Neural cell (in vitro differentiated cells): Measurements from ENCODE around the gene PIGB. TPM values are rescaled to one million over a fixed set of nuclear protein-coding genes. Genes with fewer than 3 reads are reported as not detected.

Experiments used
- H2AFZ ChIP-seq: fragments of 200-600, 300-800 bp; sonication (generic), shearing (Covaris generic); 2 replicates; pipeline ENCODE4 v1.6.0; 2014; ENCODE audit warnings: low read depth, mild to moderate bottlenecking, antibody characterized with exemption, low read length, moderate library complexity
- H3F3A ChIP-seq: fragments of 200-600 bp; shearing (Covaris generic); 2 replicates; pipeline ENCODE4 v1.6.1; 2016; ENCODE audit warnings: mild to moderate bottlenecking, moderate library complexity, mixed read lengths, antibody characterized with exemption, low read length; ENCODE audit not compliant: insufficient read depth, poor library complexity, severe bottlenecking
- H3K27ac ChIP-seq: fragments of 200-600, 300-800 bp; sonication (generic), shearing (Covaris generic); 2 replicates; pipeline ENCODE4 v1.5.1; 2014; ENCODE audit warnings: mild to moderate bottlenecking, low read length, moderate library complexity
- H3K27me3 ChIP-seq: fragments of 300-800, 200-600 bp; sonication (generic), shearing (Covaris generic); 2 replicates; pipeline ENCODE4 v1.6.0; 2014; ENCODE audit warnings: mild to moderate bottlenecking, low read depth, low read length, moderate library complexity; ENCODE audit not compliant: insufficient read depth
- H3K36me3 ChIP-seq: fragments of 300-800, 200-600 bp; sonication (generic), shearing (Covaris generic); 2 replicates; pipeline ENCODE4 v1.5.1; 2014; ENCODE audit warnings: mild to moderate bottlenecking, antibody characterized with exemption, low read length, moderate library complexity; ENCODE audit not compliant: insufficient read depth
- H3K4me2 ChIP-seq: fragments of 300-800, 200-600 bp; sonication (generic), shearing (Covaris generic); 2 replicates; pipeline ENCODE4 v1.6.0; 2014; ENCODE audit warnings: mild to moderate bottlenecking, low read length
- H3K4me3 ChIP-seq: fragments of 300-800, 200-600 bp; sonication (generic), shearing (Covaris generic); 2 replicates; pipeline ENCODE4 v1.5.1; 2014; ENCODE audit warnings: mild to moderate bottlenecking, low read length, moderate library complexity
- H3K79me2 ChIP-seq: fragments of 200-600 bp; shearing (Covaris generic); replicated peaks from 2 replicates; pipeline ENCODE4 v1.6.0; 2014; ENCODE audit warnings: mild to moderate bottlenecking, low read length, moderate library complexity; ENCODE audit not compliant: insufficient read depth
- H3K9ac ChIP-seq: fragments of 300-800, 200-600 bp; sonication (generic), shearing (Covaris generic); 2 replicates; pipeline ENCODE4 v1.6.1; 2016; ENCODE audit warnings: mild to moderate bottlenecking, low read length, mixed read lengths
- H3K9me2 ChIP-seq: fragments of 200-600 bp; shearing (Covaris generic); 2 replicates; pipeline ENCODE4 v1.6.1; 2016; ENCODE audit warnings: mild to moderate bottlenecking, low read length, mixed read lengths; ENCODE audit not compliant: insufficient read depth
- H3K9me3 ChIP-seq: fragments of 200-600, 300-800 bp; sonication (generic), shearing (Covaris generic); 2 replicates; pipeline ENCODE4 v1.6.1; 2016; ENCODE audit warnings: mild to moderate bottlenecking, mixed run types, low read length, moderate library complexity, mixed read lengths
- H4K20me1 ChIP-seq: fragments of 200-600 bp; shearing (Covaris generic); 2 replicates; pipeline ENCODE4 v1.6.1; 2016; ENCODE audit warnings: mild to moderate bottlenecking, mixed run types; ENCODE audit not compliant: insufficient read depth
- CTCF ChIP-seq: fragments of 450-650 bp; IDR thresholded peaks from 2 replicates; pipeline ENCODE4 v1.5.1; 2014; ENCODE audit warnings: antibody characterized with exemption, mild to moderate bottlenecking, moderate library complexity; ENCODE audit not compliant: poor library complexity, severe bottlenecking
- EP300 ChIP-seq: fragments of 450-650 bp; conservative IDR thresholded peaks from 2 replicates; pipeline ENCODE4 v1.6.1; 2014; ENCODE audit warnings: antibody characterized with exemption, mild to moderate bottlenecking, moderate library complexity; ENCODE audit not compliant: poor library complexity, severe bottlenecking
- EZH2 ChIP-seq: fragments of 200-600, 300-800 bp; shearing (Covaris generic), sonication (generic); IDR thresholded peaks from 2 replicates; pipeline ENCODE4 v1.6.1; 2014; ENCODE audit warnings: antibody characterized with exemption, low read length, borderline replicate concordance, mild to moderate bottlenecking; ENCODE audit not compliant: insufficient read depth, poor library complexity, severe bottlenecking
- MXI1 ChIP-seq: fragments of 450-650 bp; conservative IDR thresholded peaks from 2 replicates; pipeline ENCODE4 v1.6.1; 2014; ENCODE audit warnings: antibody characterized with exemption, mild to moderate bottlenecking; ENCODE audit not compliant: poor library complexity, severe bottlenecking
- POLR2AphosphoS5 ChIP-seq: IDR thresholded peaks from 2 replicates; pipeline ENCODE4 v1.6.1; 2012
- RAD21 ChIP-seq: fragments of 450-650 bp; conservative IDR thresholded peaks from 2 replicates; pipeline ENCODE4 v1.6.1; 2014; ENCODE audit warnings: antibody characterized with exemption, mild to moderate bottlenecking, moderate library complexity
- REST ChIP-seq: IDR thresholded peaks from 2 replicates; pipeline ENCODE4 v1.6.1; 2012; ENCODE audit warnings: borderline replicate concordance
- SMC3 ChIP-seq: fragments of 450-650 bp; conservative IDR thresholded peaks from 2 replicates; pipeline ENCODE4 v1.6.1; 2014; ENCODE audit warnings: antibody characterized with exemption, mild to moderate bottlenecking, moderate library complexity; ENCODE audit not compliant: poor library complexity
- TAF1 ChIP-seq: IDR thresholded peaks from 2 replicates; pipeline ENCODE4 v1.6.1; 2012; ENCODE audit warnings: low read depth
- polyA minus RNA-seq: library from RNA; depleted of rRNA, polyadenylated mRNA; stranded (reverse); fragments of >200 nt; gene quantifications from 2 replicates; pipeline ENCODE4 v1.2.3, GENCODE V29; 2014
- polyA plus RNA-seq: library from polyadenylated mRNA; depleted of rRNA; stranded (reverse); fragments of >200 nt; gene quantifications from 2 replicates; pipeline ENCODE4 v1.2.3, GENCODE V29; 2014

Gene PIGB
- polyA plus RNA-seq: 2.6 and 8.1 TPM in 2 replicates
- 4.9 and 5.1 TPM in 2 replicates for polyA minus RNA-seq

- Histone ChIP-seq H3K9ac (peak within 1 kb of the TSS; percentile 70), H3K9me2 (no peaks in the 10 kb centered on the region), H4K20me1 (no peaks in the 10 kb centered on the region), H3K4me2 (peak within 1 kb of the TSS; percentile 44), H2AFZ (peak within 1 kb of the TSS; percentile 37), H3K4me3 (peak within 1 kb of the TSS; percentile 76), H3K79me2 (no peaks in the 10 kb centered on the region), H3K9me3 (no peaks in the 10 kb centered on the region), H3K27me3 (no peaks in the 10 kb centered on the region), H3K36me3 (no peaks in the 10 kb centered on the region), H3F3A (no peaks in the 10 kb centered on the region), H3K27ac (peak within 1 kb of the TSS; percentile 54)
- TF ChIP-seq MXI1 (peak; percentile 14), REST (peak; percentile 34), POLR2AphosphoS5 (peak; percentile 52), SMC3 (no peak)
These were observed at the start of gene PIGB, which contains the start of gene PIGBOS1 for GRCh38 chr15:55318588-55319494. PIGB (plus strand) TSS chr15:55319222; CDS start chr15:55319251, 29 bp downstream. PIGBOS1 (minus strand) TSS chr15:55319123; CDS start chr15:55317792, 1,331 bp downstream.

- Histone ChIP-seq H3K4me3 (no peak overlapping the region), H3K79me2 (no peaks in the 10 kb centered on the region), H3K9ac (no peak overlapping the region), H3K9me2 (no peaks in the 10 kb centered on the region), H4K20me1 (no peaks in the 10 kb centered on the region), H3F3A (no peaks in the 10 kb centered on the region), H3K27me3 (no peaks in the 10 kb centered on the region), H3K4me2 (no peak overlapping the region), H2AFZ (no peak overlapping the region), H3K27ac (no peak overlapping the region), H3K36me3 (no peaks in the 10 kb centered on the region), H3K9me3 (no peaks in the 10 kb centered on the region)
- TF ChIP-seq CTCF (no peak), POLR2AphosphoS5 (no peak), TAF1 (no peak), EP300 (no peak), SMC3 (no peak), MXI1 (no peak), RAD21 (no peak), EZH2 (no peak), REST (no peak)
These were observed 48.7 kb upstream of the PIGB start for GRCh38 chr15:55270291-55270690.
